NCI-H774 (cell line): Measurements from ENCODE around the gene MGAT3.

ENCODE experiments used
- DNase-seq: peaks from one replicate; lab custom pipeline; 2025; lab: John Stamatoyannopoulos, UW

Gene MGAT3

DNA sequence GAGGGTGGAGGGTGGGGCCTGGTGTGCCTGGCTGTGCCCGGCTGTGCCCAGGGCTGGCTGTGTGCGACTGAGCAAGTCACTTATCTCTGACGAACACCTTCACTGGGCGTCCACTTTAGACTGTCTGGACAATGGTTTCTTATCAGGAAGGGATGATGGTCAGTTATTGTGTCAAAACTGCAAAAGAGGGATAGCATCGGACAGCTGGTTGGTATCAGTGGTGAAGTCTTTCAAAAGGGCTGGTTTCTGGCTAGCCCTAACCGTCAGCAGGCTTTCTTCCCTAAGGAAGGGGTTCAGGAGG is 4.1 kb upstream of the MGAT3 start:
- no peak for DNase-seq

DNA sequence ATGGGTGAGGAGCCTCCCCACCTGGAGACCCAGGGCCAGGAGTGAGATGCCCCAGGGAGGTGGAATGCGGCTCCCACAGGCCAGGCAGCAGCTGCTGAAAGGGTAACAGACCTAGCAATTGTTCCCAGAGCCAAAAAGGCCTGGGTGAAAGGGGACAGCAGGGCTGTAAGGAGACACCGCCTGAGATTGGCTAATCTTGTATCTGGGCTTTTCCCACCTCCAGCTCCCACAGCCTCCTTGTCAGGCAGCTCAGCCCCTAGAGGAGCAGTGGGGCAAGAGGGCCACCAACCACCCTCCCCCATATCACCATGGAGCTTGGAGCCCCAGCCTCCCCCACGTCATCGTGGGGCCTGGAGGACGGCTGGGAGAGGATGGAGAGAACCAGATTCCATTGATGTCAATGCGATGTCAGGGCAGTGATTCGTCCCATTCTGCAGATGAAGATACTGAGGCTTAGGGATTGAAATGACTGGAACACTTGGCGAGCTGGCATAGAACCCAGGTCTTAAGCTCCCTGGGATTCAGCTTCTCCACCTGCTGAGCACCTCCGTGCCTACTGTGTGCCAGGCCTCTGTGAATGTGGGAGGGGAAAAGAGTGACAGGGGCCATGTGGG is 2.9 kb upstream of the MGAT3 start:
- DNase-seq, result no peak

GRCh38 chr22:39454385-39454871 is 2.4 kb upstream of the MGAT3 start:
- DNase-seq, result no peak

DNA sequence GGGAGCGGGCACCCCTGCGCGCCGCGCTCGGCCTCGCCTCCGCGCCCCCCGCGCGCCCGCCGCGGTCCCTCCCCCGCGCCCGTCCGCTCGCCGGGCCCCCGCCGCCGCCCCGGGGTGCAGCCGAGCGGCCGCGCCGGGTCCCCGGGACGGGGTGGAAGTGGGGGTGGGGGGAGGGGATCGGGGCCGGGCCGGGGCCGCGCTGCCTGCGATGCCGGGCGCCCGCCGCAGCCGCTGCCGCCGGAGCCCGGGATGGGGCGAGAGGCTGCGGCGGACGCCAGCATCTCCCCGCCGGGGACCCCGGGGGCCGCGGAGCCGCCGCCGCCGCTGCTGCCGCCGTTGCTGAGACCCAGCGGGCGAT is 365 bp downstream of the MGAT3 start:
- DNase-seq, result no peak

DNA sequence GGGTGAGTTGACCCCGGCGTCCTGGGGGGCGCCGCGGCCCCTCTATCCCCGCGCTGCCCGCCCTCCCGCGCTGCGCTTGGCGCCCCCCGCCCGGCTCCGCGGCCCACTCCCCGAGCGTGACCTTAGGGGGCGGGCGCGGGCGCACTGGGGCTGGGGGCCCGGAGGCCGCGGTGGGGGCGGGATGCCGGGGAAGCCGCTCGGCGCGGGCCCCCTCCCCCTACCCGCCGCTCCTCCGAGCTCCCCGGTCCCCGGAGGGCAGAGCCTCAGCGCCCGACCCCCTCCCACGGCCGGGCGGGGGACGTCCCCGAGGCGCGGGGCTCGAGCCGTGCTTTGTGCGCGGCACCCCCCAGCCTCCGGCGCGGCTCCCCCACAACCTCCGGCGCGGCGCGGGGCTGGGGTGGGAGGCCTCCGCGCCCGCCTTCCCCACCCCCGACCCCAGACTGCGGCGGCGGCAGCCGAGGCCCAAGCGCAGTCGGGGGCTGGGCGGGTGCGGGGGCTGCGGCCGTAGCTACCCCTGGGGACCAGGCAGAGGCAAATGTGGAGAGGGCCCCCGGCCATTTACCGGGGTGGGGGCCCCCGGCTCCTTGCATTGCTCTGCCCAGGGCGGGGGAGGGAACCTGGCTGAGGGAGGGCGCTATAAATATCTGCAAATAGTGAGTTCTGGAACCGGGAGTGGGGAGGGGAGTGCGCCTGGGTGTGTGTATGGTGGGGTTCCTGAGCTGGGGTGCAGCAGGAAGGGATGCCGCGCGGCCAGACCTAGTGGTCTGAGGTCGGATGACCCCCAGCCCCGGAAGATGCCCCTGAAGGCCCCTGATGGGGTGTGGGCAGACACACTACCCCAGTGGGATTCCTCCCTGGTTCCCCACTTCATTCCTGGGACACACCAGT is 988 bp downstream of the MGAT3 start:
- no peak for DNase-seq

DNA sequence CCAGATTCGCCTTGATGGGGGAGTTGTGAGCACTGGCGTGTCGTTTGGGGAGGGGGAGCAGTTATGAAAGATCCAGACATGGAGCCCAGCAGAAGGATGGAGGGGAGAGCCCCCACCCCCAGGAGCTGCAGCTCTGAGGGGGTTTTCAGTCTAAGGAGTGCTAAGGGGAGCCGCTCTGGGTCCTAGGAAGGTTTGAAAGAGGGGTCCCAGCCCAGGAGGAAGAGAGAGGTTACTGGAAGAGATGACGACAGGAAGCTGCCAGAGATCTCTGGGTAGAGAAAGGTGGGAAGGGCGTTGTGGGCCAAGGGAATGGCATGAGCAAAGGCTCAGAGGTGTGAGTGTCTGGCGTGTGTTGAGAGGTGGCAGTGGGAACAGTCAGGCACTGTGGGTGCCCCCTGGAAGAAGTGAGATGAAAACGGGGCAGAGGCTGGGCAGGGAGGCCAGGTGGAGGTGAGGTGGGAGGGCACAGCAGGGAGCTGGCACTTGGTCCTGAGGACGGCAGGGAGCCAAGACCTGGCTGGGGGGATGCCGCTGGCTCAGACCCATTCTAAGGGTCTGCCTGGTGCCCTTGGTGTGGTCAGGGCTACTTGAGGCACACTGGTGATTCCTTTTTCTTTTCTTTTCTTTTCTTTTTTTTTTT is 1.8 kb downstream of the MGAT3 start:
- no peak for DNase-seq

GRCh38 chr22:39459681-39460080 is 2.9 kb downstream of the MGAT3 start:
- no peak for DNase-seq

- no peak for DNase-seq
Measured at GRCh38 chr22:39462443-39463221, 5.8 kb downstream of the MGAT3 start.

DNA sequence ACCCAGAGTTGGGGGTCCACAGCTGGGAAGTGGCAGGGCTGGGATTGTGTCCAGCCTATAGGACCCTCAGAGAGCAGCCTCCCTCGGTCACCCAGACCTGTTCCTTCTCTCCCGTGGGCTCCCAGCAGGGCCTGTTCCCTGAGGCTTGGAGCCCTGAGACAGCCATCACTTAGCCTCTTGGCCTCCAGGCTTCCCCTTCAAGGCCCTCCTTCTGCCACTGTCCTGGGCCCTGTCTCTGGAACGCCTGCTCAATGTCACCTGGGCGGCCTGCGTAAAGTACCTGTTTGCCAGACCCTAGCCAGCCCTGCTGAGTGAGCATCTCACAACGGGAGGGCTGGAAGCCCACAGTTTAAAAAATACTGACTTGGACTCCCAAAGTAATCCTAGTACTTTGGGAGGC is 6.5 kb downstream of the MGAT3 start:
- no peak for DNase-seq

DNA sequence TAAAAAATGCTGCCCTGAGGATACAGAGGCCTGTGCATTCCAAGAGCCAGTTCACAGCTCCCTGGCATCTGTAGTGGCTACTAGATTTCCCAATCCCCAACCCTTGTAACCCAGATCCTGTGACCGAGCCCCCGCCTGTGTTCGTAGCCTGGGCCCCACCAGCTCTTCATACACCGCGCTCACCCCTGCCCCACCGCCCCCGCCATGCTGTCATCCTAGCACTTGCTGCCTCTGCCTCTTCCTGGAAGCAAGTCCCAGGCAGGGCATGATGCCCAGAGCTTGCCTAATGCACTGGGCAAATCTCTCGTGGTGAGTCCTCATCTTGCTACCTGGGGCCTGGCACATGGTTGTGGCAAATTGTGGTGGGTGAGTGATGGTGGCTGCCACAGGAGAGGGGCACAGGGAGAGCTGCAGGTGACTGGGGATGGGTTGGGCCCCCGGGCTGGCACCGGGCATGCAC is 7.1 kb downstream of the MGAT3 start:
- DNase-seq, result no peak

- no peak for DNase-seq
Measured at GRCh38 chr22:39466228-39467006, 9.6 kb downstream of the MGAT3 start.

DNA sequence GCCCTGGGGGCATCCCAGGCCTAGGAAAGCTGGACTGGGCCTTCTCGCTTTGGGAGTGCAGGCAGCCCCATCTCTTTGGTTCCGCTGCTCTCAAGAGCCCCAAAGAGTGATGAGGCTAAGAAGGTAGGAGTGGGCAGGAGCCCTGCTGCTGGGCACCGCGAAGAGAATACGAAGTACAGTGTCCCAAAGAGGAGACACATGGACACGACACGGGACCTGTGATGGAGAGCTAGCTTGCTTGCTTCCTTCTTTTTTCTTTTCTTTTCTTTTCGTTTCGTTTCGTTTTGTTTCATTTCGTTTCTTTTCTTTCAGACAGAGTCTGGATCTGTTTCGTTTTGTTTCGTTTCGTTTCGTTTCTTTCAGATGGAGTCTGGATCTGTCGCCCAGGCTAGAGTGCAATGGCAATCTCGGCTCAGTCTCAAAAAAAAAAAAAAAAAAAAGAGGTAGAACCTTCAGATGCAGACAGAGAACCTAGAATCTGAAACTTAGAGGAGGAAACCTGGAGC is 10.6 kb downstream of the MGAT3 start:
- no peak for DNase-seq

DNA sequence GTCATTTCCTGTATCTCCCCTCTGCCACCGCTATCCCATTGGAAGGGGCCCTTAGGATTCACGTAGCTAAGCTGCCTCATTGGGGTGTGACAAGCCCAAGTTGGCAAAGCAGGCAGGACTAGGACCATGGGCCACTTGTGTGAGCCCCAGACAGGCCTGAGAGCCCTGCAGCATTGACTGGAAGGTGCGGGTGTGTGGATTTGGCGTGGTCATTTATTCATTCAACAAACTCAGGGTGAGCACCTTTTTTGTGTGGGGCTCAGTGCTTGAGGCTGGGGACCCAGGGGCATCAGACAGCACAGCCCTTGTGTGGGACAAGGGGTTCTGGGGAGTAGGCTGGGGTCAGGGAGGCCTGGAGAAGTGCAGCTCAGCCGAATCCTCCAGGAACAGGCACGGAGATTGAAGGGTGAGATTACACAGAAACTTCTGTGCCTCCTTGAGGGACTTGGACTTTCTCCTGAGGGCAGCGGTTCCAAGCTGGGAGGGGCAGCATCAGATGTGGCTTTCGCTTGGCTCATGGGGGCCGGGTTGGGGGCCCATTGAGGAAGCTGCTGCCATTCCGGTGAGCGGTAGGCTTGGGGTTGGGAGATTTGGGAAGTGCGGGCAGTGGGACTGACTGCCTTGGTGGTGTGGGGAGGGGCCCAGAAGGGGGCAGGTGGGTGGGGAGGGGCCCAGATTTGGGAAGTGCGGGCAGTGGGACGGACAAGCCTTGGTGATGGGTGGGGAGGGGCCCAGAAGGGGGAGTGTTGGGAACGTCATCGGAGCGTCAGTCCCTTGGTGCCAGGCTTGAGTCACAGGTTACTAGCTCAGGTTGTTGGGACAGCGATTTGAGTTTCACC is 11.9 kb downstream of the MGAT3 start:
- no peak for DNase-seq

GRCh38 chr22:39469326-39469680 is 12.5 kb downstream of the MGAT3 start:
- DNase-seq, result no peak

- DNase-seq, result no peak
Measured at GRCh38 chr22:39469681-39470450, 13.1 kb downstream of the MGAT3 start.

DNA sequence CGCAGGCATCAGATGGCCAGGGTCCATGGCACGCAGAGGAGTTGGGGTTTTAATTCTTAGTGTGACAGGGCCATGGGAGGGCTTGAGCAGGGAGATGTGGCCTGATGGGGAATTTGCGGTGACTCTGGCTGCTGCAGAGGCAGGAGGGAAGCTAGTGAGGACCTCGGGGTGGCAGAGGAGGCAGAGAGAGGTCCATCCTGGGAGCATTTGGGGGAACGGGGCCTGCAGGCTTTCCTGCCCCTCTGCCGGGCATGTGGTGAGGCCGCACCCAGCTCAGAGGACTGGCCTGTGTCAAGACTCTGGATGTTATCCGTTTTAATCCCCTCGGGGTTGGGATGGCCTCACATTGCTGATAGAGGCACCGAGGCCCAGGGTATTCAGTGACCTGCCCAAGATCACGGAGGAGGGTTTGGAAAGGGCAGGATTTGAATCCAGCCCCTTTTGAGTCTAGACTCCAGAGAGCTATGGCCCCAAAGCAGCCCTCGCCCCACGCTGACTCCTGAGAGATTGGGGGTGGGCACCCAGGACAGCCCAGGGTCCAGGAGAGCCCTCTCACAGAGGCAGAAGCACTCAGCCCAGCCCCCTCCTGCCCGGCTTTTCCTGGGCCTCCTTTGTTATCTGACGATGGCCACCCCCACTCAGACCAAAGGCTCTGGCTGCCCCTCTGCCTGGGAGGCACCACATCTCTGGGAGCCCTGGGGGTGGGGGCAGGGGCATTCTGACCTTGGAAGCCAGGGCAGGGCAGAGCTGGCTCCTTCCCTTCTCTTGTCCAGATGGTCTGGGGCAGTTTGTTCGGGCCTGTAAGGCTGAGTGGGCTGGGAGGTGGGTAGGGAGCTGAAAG is 13.9 kb downstream of the MGAT3 start:
- DNase-seq, result no peak

DNA sequence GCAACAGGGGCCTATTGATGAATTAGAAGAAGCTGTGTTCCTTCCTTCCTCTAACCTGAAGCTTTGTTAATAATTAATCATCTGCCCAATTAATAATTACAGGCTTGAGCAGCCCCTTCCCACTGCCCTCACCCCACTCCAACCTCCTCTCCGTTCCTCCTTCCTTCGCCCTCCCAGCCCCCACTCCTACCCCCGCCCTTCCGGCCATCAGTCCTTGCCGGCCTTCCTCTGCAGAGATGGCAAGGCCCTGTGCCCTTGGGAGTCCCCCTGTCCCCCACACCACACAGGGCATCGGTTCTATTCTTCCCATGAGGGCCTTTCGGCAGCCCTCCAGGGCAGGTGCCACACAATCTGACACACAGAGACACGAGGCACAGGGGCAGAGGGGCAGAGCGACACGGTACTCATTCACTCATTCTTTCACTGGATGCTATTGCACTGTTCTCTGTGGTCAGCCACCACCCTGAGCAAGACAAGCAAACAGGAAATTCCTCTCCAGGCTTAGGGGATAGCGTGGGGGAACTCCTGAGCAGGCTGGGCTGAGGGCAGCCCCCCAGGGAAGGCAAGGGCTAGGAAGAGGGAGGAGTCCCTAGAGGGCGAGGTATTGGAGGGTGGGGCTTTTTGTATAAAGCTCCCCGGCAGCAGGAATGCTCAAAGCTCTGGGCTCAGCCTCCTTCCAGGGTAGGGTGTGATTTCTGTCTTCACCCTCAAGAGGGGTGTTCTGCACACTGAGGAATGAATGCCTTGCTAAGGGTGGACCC is 14.7 kb downstream of the MGAT3 start:
- no peak for DNase-seq
